PFSK-1 (cell line): ENCODE measurements around the gene RP2.

Experiments used
- FOXP2 ChIP-seq: optimal IDR thresholded peaks from 2 replicates; pipeline ENCODE3; 2011; ENCODE audit warnings: borderline replicate concordance, control low read depth, inconsistent platforms; ENCODE audit not compliant: insufficient read depth; ENCODE audit errors: extremely low read length, extremely low read depth
- POLR2AphosphoS5 ChIP-seq: IDR thresholded peaks from 2 replicates; pipeline ENCODE4 v1.6.1; 2012; ENCODE audit warnings: low read depth, mild to moderate bottlenecking, control low read depth, low read length, moderate library complexity
- REST ChIP-seq, 2 experiments: IDR thresholded peaks; 2 replicates each; pipeline versions ENCODE4 v1.6.1 to v1.8.0; 2011 to 2012; ENCODE audit warnings: low read depth in 2 of 2, low read length in 2 of 2, control low read depth in 1 of 2, inconsistent platforms in 1 of 2, mild to moderate bottlenecking in 1 of 2, moderate library complexity in 1 of 2; ENCODE audit not compliant: insufficient read depth in 1 of 2
- SIN3A ChIP-seq: IDR thresholded peaks from 2 replicates; pipeline ENCODE4 v1.6.1; 2012; ENCODE audit warnings: mild to moderate bottlenecking, low read length, moderate library complexity, borderline replicate concordance; ENCODE audit not compliant: insufficient read depth
- TAF1 ChIP-seq: IDR thresholded peaks from 2 replicates; pipeline ENCODE4 v1.6.1; 2012; ENCODE audit warnings: low read length, control low read depth, borderline replicate concordance; ENCODE audit not compliant: insufficient read depth

Gene RP2

DNA sequence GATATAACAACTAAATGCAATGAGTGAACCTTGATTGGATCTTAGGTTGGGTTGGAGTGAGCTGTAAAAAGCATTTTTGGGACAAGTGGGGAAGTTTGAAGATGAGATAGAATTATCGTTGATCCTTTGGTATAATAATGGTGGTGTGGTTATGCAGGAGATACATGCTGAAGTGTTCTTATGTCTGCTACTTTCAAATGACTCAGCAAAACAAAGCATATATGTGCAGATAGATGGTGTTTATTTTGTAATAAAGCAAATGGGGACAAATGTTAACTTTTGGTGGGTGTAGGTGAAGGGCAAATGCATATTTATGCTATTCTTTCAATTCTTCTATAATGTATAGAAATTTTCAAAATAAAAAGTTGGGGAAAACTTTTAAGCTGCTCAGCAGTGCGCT lies 26.2 kb downstream of the RP2 start:
- no peak for TF ChIP-seq POLR2AphosphoS5
- TF ChIP-seq TAF1: no peak
- no peak for TF ChIP-seq REST (IDR thresholded peaks at IDR 0.05; ENCODE audit: insufficient read depth in 1 of 2, low read depth in 2 of 2, low read length in 2 of 2)
- no peak for TF ChIP-seq SIN3A
- TF ChIP-seq FOXP2: no peak

- no peak for TF ChIP-seq FOXP2
- no peak for TF ChIP-seq TAF1
- TF ChIP-seq SIN3A: no peak
- TF ChIP-seq REST (IDR thresholded peaks at IDR 0.05; ENCODE audit: insufficient read depth in 1 of 2, low read depth in 2 of 2, low read length in 2 of 2): no peak
- no peak for TF ChIP-seq POLR2AphosphoS5
These were observed 27.8 kb downstream of the RP2 start for GRCh38 chrX:46864606-46865005.

DNA sequence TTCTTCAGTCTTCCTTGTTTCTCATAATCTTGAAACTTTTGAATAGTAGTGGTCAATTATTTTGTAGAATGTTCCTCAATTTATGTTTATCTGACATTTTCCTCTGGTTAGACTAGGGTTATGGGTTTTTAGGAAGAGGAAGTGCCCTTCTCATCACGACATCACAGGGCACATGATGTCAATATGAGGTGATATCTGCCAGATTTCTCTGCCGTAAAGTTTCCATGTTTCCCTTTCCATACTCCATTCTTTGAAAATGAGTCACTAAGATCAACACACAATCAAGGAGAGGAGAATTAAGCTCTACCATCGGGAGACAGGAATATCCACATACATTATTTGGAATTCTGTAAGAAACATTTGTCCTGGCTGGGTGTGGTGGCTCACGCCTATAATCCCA lies 28.4 kb downstream of the RP2 start:
- TF ChIP-seq TAF1 (no peak), REST (IDR thresholded peaks at IDR 0.05; ENCODE audit: insufficient read depth in 1 of 2, low read depth in 2 of 2, low read length in 2 of 2) (no peak), SIN3A (no peak), FOXP2 (no peak), POLR2AphosphoS5 (no peak)

- TF ChIP-seq REST (IDR thresholded peaks at IDR 0.05; ENCODE audit: insufficient read depth in 1 of 2, low read depth in 2 of 2, low read length in 2 of 2): no peak
- TF ChIP-seq TAF1: no peak
- no peak for TF ChIP-seq POLR2AphosphoS5
- no peak for TF ChIP-seq FOXP2
- no peak for TF ChIP-seq SIN3A
These were observed 29.9 kb downstream of the RP2 start for GRCh38 chrX:46866726-46867125.

- no peak for TF ChIP-seq FOXP2
- no peak for TF ChIP-seq REST (IDR thresholded peaks at IDR 0.05; ENCODE audit: insufficient read depth in 1 of 2, low read depth in 2 of 2, low read length in 2 of 2)
- TF ChIP-seq POLR2AphosphoS5: no peak
- no peak for TF ChIP-seq TAF1
- TF ChIP-seq SIN3A: no peak
These were observed 36.9 kb downstream of the RP2 start for GRCh38 chrX:46873746-46874145.
